COLO829 (cell line): ENCODE measurements around the gene ATAD1.
"Not testable (repeated sequence)": the region's sequence is repeated elsewhere in the genome, so short reads cannot be mapped to it uniquely, and the experiment has no call there.

Experiments used
- DNase-seq: peaks from one replicate; pipeline ENCODE4 v3.0.0; 2012; ENCODE audit warnings: low spot score

Gene ATAD1

GRCh38 chr10:87846023-87846422 is 28.0 kb upstream of the ATAD1 start:
- no peak for DNase-seq

GRCh38 chr10:87845624-87845998 is 27.6 kb upstream of the ATAD1 start:
- DNase-seq: no peak

GRCh38 chr10:87844837-87845623 is 27.0 kb upstream of the ATAD1 start:
- no peak for DNase-seq

- no peak for DNase-seq
Measured at GRCh38 chr10:87843714-87844113, 25.7 kb upstream of the ATAD1 start.

GRCh38 chr10:87842776-87843497 is 24.9 kb upstream of the ATAD1 start:
- peak; percentile 62 for DNase-seq

- DNase-seq: no peak
Measured at GRCh38 chr10:87842220-87842641, 24.2 kb upstream of the ATAD1 start.

- no peak for DNase-seq
Measured at GRCh38 chr10:87841186-87841585, 23.2 kb upstream of the ATAD1 start.

- no peak for DNase-seq
Measured at GRCh38 chr10:87838650-87839049, 20.6 kb upstream of the ATAD1 start.

- DNase-seq: no peak
Measured at GRCh38 chr10:87837445-87837844, 19.4 kb upstream of the ATAD1 start.

- no peak for DNase-seq
Measured at GRCh38 chr10:87836098-87836497, 18.1 kb upstream of the ATAD1 start.

- no peak for DNase-seq
Measured at GRCh38 chr10:87829986-87830729, 12.1 kb upstream of the ATAD1 start.

- not testable (repeated sequence) for DNase-seq
Measured at GRCh38 chr10:87829051-87829450, 11.0 kb upstream of the ATAD1 start.

GRCh38 chr10:87827681-87828080 is 9.7 kb upstream of the ATAD1 start:
- no peak for DNase-seq

- DNase-seq: no peak
Measured at GRCh38 chr10:87826653-87827052, 8.6 kb upstream of the ATAD1 start.

- DNase-seq: no peak
Measured at GRCh38 chr10:87819289-87819585, 1.2 kb upstream of the ATAD1 start.

GRCh38 chr10:87818505-87819288 is 671 bp upstream of the ATAD1 start:
- DNase-seq: no peak

GRCh38 chr10:87816898-87817608 is 973 bp downstream of the ATAD1 start:
- DNase-seq: no peak

GRCh38 chr10:87816163-87816897 is 1.7 kb downstream of the ATAD1 start:
- no peak for DNase-seq

- DNase-seq: no peak
Measured at GRCh38 chr10:87804939-87805569, 13.0 kb downstream of the ATAD1 start.

- no peak for DNase-seq
Measured at GRCh38 chr10:87803831-87804230, 14.2 kb downstream of the ATAD1 start.
